Peyer's patch (tissue), 4 donors: Measurements from ENCODE around the gene RECK.

Experiments used
- POLR2A ChIP-seq, 2 donors: fragments of 450-650 bp; IDR thresholded peaks; one replicate each; pipeline ENCODE4 v1.5.1; 2017; ENCODE audit warnings: antibody characterized with exemption in 2 of 2, mild to moderate bottlenecking in 2 of 2, moderate library complexity in 2 of 2
- TF ChIP-seq, protein P1 (sequence below), 6 experiments: fragments of 450-650 bp in 4 of 6; fragments of 200-600 bp in 2 of 6; sonication (generic) in 1 of 6; IDR thresholded peaks; one replicate each; pipeline ENCODE4 v1.5.1; 2017 to 2019; ENCODE audit warnings: antibody characterized with exemption in 6 of 6, mild to moderate bottlenecking in 3 of 6, moderate library complexity in 1 of 6

DNA sequence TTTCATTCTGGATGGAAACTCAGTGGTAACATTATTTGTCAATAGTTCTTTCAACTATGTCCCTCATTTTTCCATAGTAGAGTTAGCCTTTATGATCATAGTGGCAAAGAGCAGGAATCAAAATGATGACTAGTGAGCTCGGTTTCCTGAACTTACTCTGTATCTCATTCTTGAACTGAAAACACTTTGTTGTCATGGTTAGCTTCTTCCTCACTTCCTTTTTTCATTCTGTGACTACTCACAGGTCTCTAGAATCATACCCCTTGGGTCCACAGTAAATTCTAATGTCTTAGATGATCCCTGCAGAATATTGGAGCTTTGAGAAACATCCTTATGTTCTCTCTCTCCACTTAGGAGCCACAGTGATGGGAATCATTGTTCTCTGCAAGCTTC lies 29.4 kb upstream of the RECK start:
- TF ChIP-seq, protein P1, sequence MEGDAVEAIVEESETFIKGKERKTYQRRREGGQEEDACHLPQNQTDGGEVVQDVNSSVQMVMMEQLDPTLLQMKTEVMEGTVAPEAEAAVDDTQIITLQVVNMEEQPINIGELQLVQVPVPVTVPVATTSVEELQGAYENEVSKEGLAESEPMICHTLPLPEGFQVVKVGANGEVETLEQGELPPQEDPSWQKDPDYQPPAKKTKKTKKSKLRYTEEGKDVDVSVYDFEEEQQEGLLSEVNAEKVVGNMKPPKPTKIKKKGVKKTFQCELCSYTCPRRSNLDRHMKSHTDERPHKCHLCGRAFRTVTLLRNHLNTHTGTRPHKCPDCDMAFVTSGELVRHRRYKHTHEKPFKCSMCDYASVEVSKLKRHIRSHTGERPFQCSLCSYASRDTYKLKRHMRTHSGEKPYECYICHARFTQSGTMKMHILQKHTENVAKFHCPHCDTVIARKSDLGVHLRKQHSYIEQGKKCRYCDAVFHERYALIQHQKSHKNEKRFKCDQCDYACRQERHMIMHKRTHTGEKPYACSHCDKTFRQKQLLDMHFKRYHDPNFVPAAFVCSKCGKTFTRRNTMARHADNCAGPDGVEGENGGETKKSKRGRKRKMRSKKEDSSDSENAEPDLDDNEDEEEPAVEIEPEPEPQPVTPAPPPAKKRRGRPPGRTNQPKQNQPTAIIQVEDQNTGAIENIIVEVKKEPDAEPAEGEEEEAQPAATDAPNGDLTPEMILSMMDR (IDR thresholded peaks at IDR 0.05): no peak
- TF ChIP-seq POLR2A (IDR thresholded peaks at IDR 0.05): no peak
